Fibroblast of skin of right biceps (primary cell): ENCODE results near the gene TNIK.

Experiments
- DNase-seq: peaks from one replicate; pipeline ENCODE4 v3.0.0-alpha.2; 2013

The TNIK gene

DNA sequence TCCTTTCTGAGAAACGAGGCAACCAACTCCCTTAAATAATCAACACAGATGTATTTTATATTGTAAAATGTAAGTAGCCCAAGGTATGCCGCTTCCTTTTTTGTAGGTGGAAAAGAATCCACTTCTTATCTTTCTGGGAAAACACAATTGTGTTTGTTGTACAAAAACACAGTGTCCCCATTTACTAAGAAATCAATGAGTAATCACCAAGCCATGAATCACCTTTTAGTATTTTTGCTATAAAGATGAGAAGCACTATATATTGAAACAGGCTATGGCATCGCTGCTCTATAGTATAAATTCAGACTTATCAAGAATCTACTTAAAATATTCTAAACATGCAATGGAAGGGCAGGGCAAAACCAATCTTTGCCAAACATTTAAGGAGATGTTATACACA is 104.0 kb downstream of the TNIK start:
- no peak for DNase-seq

DNA sequence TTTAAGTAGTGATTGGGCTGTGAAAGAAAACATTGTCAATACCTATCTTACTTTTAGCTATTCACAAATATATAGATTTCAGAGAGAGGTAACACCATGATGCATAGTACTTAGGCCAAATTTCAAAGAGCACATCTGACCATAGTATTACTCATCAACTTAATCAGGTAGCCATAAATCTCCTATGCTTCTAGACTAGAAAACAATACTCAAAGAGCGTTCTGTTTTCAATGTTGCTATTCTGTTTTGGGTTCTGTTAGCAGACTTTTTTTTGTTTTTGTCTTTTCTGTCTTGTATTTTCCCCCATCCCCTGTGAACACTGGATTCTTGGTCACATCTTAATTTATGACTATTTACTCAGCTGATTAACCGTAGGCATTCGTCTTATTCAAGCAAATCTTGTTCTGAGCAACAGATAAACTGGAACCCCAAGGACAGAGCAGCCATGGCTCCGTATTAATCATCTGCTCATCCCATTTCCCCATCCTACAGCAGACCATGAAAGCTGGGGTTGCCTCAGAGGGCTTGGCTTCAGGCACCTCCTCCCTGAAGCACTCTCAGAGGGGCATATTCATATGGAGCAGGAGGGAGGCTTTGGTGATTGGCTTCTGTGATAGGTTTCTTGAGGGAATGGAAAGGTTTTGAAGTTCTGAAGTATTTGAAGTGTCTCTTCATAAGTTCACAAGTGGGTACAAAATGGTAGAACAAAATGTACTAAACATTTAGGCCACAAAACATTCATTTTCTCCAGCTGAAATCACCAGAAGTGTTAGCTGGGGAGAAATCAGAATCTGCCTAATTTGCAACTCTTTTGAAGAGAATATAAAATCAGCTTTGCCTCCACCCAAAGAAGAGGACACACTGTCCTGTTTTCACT is 105.3 kb downstream of the TNIK start:
- DNase-seq = no peak

DNA sequence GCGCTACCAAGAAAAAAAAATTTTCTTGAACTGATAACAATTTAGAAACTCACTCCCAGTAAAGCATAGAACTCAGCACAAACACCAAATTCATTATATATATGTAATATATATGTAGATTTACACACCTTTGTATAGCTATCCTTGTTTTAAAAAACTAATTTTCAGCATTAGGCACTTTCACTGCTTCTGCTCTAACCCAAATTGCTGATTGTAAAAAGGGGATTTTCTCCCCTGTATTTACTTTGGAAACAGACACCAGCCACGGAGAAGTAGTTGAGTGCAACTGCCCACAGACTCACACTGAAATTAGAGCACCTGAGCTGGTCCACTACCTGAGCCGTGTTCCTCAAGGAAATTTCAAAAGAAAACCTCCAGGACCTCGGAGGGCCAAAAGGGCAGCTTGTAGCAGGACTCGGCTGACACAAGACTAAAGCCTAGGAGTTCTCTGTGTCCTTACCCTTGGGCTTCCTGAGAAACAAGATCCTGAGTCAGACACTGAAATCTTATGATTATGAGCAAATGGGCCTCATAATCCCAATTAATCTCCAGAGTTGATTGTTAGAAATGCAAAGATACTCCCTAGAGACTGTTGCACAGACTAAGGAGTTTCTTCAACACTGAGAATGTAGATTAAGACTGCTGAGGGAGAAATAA is 106.0 kb downstream of the TNIK start:
- DNase-seq = peak; percentile 39

DNA sequence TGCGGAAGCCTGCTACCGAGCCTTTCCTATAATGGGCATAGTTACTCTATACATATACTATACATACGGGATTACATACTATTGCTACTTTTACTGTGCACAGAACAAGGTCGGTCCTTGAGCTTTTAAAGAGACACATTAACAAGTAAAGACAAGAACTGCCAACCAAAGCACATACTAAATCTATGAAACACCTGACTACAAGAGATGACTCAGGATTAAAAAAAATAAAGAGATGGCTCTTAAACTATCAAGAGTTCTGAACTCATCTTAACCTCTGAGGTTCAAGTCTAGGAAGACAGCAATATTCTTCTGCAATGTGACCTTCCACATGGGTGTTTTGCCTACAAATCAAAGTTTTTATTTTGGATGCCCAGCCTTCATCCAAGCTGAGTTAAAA is 106.8 kb downstream of the TNIK start:
- no peak for DNase-seq

DNA sequence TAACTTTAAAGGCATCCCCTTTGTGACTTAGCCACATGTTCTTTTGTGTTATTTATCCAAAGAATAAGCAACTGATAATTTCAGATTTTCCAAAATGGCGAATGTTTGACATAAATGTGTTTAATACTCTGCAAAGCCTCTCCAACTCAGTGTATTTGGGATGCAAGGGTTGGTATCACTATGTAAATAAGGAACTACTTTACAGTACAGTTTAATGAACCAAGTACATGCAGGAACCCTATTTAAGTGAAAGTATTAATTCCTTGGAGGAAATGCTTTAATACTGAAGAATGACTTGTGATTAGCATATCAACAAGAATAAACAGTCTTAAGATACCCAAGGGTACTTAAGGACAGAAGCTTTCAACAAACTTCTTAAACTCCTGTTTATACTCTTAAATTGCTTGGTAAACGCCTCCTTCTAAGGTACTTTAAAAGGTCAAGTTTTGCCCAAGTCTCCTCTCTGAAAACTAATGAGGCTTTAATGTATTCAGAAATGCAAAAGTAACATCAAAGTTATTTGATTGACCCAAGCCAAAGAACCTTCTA is 107.7 kb downstream of the TNIK start:
- no peak for DNase-seq

DNA sequence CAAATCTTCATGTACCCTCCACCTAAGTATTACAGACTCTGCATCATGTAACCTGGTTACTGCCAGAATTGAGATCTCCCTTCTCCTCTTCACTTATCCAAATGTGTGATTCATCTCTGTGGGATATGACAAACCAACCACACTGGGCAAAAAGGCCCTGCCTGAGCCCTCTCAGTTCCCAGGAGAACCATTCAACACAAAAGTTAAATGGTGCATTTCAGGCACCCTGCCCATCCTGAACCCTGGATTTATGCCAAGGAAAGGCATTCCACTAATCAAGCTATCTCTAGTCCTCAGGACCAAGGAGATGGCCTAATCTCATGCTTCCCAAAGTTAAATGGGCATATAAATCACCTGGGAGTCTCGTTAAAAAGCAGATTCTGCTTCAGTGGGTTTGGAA is 108.5 kb downstream of the TNIK start:
- peak; percentile 98 for DNase-seq

DNA sequence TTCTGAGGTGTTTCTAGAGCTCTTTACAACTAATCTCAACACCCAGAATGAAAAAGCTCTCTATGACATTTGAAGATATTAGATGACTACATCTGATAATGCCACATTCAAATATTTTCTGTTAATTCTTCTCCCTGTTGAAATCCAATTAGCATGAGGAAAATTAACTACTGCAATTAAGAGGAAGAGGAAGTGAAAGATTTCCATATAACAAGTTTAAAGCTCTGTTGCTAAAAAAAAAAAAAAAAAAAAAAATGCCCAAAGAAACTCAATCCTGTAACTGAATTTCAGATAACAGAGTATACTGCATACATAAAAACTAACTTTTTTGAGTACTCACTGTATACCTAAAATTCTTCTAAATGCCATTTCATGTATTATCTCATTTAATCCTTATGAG is 109.8 kb downstream of the TNIK start:
- no peak for DNase-seq

DNA sequence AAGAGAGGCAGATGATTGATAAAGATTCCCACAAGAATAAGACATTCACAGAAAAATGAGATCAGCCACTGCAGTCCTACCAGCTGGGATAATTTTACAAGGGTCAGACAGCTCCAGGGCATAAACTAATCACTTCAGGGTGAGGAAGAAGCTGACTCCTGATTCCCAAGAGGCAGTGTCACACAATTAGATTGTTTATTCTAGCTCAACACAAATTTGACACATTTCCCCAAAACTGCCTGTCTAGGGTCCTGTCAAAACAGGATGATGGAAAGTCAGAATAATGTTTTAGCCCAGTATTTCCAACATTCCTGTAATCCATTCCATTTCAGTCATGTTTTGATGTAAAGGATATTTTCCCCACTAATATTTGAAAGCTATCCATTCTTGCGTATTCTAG is 110.8 kb downstream of the TNIK start:
- peak; percentile 60 for DNase-seq

DNA sequence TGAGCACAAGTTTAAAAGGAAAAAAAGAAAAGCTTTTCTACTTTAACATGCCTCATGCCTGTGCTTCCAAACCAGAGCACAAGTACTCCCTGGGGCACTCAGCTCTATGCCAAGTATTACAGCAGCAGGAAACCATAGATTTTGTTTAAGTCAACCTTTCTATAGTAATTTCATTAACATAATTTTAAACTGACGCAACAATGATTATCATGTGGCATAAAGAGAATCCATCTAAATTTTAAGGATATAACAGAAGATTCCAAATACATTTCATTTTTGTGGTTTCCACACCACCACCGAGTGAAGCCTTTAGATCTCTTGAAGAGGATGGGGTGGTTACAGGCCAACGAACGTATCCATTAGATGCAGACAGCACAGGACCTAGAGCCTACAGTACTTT is 112.1 kb downstream of the TNIK start:
- peak; percentile 93 for DNase-seq

DNA sequence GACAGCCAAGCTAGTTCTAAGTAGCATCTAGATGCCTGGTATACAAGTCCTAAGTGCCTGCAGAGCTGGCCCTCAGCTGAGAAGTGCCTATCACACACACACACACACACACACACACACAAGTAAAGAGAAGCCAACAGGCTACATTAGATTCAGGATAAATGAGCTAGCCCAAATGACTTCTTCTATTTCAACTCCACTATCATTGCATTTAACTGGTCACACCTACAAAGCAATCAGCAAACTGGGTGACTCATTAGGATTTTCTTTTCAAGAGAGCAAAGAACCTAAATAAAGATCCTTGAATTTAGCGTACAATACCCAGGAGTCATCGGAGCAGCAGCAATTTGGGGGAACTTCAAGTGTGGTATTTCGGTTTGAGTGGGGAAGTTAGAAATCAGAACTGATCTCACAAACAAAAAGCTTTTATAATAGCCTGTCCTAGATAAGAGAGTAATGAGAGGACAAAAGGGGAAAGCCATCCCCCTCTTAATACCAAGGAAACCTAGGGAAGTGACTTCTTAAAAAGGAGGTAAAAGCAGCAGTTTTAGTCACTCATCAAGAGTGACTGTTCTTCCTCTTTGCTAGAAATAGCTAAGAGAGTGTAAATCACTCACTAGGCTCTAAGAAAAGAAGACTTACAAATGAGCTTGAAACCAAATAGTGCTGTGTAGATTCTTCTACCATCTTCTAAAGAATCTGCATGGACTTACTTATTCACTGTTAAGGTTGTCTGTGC is 112.7 kb downstream of the TNIK start:
- DNase-seq = peak; percentile 62

DNA sequence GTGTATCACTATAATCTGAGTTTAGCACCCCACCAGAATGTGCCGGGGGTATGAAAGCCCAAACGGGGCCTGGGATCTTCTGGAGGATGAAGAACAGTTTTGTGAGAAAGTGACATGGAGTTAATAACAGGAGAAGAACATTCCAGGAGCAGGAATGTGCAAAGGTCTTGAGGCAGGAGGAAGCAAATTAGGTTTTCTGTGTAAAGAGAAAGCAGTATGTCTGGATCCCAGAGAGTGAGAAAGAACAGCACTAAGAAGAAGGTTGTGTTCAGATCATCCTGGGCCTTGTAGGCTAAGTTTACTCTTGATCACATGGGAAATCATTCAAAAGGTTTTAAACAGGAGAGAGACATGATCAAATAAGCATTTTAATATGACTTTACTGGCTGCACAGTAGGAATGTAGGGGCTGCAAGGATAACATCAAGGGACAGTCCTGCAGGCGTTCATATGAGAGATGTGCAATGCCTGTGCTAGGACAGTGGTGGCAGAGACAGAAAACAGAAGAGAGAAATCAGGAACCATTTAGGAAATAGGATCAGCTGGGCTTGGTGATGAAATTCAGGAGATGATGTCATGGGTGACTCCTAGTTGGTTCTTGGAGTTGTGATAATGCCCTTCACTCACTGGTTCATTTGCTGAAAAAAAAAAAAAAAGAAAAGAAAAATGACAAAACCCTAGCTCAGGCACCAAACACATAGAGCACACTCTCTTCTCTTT is 113.5 kb downstream of the TNIK start:
- peak; percentile 45 for DNase-seq

DNA sequence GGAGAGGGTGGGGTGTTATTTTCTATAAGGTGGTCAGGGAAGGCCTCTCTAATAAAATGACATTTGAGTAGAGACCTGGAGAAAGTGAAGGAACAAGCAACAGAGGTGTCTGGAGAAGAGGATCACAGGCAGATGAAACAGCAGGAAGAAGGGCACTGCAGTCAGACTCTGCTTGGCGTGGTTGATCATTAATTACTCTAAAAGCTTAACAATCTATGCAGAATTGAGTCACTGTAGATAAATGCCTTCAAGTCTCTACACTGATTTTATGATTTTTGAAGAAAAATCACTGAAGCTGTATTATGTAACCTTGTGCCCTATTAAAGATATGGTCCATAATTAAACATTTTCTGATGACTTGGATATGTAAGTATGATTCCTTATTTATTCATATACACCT is 114.2 kb downstream of the TNIK start:
- no peak for DNase-seq

DNA sequence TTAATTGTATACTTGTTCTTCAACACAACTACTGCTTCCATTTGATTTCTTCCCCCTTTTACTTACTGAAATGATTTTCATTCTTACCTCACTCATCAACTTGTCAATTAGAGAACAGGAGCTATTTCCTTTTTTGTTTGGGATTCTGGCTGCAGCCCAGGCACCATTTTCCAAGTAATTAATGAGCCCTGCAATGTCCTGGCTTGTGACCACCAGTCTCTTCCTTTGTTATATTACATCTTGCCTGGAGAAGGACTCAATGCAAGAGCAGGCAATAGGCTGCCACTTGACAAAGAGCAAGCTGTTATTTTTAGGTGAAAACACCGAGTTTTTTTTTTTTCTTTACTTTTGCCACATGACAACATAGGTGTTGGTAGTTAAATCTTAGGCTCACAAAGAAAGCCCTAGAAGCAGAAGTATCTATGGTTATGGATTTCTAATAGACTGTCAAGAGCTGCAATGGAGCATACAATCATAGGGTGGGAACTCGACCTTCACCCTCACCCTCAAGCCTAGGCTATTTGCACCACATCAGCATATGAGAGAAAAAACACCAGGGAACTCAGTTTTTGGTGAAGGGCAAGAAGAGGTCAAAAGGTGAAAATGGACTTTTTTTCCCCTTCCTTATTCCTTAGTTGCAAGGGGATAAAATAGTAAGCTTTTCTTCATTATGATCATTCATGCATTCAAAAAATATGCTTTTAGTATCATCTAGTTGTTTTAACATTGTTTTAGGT is 114.9 kb downstream of the TNIK start:
- no peak for DNase-seq

DNA sequence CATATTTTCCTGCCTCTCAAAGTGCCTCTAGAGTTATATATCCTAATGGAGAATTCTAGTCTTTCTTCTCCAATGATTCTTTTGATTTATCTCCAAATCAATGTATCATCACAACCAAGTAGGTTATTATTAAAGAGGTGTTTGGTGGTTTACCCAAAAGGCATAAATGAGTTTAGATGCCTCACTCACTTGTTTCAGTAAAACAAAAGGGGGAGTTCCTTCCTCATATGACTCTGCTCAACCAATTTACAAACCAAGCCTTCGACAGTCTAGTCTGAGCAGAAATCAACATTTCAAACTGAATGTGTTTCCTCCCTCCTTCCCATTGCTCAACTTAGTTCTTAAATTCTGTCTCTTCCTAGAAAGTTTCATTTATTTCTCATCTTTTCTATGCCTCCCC is 116.5 kb downstream of the TNIK start:
- DNase-seq = no peak

DNA sequence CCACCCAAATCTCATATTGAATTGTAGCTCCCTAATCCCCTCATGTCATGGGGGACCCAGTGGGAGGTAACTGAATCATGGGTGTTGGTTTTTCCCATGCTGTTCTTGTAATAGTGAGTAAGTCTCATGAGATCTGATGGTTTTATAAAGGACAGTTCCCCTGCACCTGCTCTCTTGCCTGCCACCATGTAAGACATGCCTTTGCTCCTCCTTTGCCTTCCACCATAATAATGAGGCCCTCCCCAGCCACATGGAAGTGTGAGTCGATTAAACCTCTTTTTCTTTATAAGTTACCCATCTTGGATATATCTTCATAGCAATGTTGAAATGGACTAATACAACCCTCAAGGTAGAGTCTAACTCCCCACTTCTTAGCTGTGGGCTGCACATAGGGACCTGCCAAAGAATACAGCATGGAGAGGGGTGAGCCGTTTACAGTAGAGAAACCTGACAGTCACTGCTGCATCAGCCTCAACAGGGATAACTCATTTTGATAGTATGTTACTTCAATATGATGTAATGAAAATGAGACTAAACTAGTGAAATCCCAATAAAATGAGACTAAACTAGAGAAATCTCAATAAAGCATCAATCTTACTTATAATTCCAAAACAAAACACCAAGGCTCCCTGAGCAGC is 117.3 kb downstream of the TNIK start:
- no peak for DNase-seq

DNA sequence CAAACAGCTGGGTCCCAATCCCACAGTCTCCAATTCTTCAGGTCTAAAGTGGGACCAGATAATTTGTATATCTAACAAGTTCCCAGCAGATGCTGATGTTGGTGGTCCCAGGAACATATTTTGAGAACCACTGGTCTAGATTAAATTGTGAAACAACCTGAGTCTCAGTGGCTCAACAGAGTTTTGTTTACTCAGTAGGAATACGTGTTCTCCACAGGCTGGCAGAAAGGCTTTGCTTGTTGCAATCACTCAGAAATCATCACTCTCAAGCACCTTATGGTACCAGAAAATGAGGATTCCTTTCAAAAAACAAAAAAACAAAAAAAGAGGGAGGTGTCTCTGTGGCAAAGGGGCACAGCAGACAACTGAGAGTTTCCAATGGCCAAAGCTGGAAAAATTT is 118.0 kb downstream of the TNIK start:
- DNase-seq = no peak

DNA sequence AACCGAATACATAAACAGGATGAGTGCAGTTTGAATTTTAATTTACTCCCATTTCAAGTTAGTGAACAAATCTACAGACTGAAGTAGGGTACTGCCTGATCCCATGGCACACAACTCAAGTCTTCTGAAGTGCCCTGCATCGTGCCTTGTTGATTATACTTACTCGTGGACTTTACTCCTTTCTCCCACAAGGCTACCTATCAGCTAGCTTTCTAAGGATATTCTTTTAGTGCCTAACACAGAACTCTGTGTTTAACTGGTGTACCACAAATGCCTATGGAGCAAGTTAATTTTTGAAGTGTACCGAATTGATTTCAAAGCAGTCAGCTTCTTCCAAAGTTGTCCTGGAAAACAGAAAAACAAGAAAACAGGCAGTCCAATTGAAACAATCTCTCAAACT is 119.8 kb downstream of the TNIK start:
- DNase-seq = no peak

DNA sequence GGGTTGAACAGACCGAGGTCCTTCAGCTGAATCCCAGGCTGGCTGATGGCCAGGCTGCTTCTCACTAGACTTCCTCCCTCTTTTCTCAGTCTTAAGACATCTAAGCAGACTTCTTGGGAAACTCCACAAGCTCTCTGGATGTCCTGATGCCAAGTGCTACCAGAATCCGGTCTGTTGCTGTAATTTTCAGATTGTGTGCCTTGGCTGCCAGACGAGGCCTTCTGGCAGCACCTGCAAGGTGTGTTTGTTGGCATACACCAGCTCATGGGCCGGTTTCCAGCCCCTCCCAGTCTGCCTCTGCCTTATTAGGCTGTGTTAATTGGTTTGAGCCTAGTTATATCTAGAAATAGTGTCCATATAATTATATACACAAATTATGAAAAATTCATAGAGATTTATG is 120.6 kb downstream of the TNIK start:
- DNase-seq = no peak

DNA sequence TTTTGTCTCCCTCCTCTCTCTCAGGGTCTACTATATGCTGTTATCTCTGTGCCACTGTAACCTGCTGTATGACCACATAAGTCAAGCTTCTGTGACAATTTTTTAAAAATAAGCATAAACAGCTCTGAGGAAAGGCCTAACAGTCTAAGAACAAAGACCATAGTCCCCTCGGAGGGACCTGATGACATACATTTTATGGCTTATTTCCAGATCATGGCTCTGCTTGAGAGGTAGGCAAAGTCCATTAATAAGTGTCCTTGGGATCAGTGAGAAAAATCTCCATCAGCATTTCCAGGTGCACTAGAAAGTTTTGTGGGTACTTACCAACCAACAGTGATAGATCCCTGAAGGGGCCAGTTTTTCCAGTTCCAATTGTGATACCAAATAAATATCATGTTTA is 123.8 kb downstream of the TNIK start:
- no peak for DNase-seq

DNA sequence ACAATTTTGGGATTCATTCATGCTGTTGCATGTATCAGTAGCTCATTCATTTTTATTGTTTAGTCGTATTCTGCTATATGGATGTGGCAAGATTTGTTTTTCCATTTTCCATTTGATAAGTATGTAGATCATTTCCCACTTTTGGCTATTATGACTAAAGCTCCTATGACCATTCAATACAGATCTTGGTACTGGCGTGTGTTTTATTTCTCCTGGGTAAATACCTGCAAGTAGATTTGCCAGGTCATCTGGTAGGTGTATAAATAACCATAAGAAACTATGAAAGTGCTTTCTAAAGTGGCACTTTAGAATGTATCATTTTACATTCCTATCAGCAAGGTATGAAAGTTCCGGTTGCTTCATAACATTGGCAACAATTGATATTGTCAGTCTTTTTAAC is 124.6 kb downstream of the TNIK start:
- no peak for DNase-seq

DNA sequence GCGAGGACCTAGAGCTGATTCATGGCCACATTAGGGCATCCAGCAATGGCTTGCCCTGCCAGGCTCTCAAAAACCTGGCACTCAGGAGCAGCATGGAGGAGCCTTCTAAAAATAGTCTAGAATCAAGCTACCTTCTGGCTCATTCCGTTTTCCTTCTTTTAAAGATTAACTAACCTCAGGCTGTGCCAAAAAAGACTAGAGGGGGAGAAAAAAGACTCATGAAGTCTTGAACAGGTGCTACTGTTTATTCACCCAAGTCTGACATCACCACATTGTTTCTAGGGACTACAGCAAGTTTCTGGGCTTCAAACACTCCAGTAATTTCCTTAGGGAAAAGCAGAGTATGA is 125.8 kb downstream of the TNIK start:
- no peak for DNase-seq
